Liver (tissue), 3 donors: ENCODE measurements around the gene PIGA.

Experiments
- ATF3 ChIP-seq: IDR thresholded peaks from 2 replicates; pipeline ENCODE4 v1.6.1; 2016; ENCODE audit warnings: antibody characterized with exemption
- EGR1 ChIP-seq, 2 donors: IDR thresholded peaks; 2 replicates each; pipeline ENCODE4 v1.6.1; 2016 to 2018; ENCODE audit warnings: antibody characterized with exemption in 2 of 2, low read depth in 2 of 2
- FOXA1 ChIP-seq: IDR thresholded peaks from 2 replicates; pipeline ENCODE4 v1.6.1; 2016; ENCODE audit warnings: antibody characterized with exemption
- GABPA ChIP-seq, 2 donors: IDR thresholded peaks in 1 of 2; conservative IDR thresholded peaks in 1 of 2; 2 replicates each; pipeline ENCODE4 v1.6.1; 2016; ENCODE audit warnings: antibody characterized with exemption in 2 of 2, mild to moderate bottlenecking in 1 of 2, moderate library complexity in 1 of 2
- HNF4A ChIP-seq, 2 donors: conservative IDR thresholded peaks; 2 replicates each; pipeline ENCODE4 v1.6.1; 2016; ENCODE audit warnings: antibody characterized with exemption in 2 of 2, mild to moderate bottlenecking in 2 of 2
- JUND ChIP-seq, 2 donors: IDR thresholded peaks; 2 replicates each; pipeline ENCODE4 v1.6.1; 2016; ENCODE audit warnings: antibody characterized with exemption in 2 of 2
- MAX ChIP-seq: IDR thresholded peaks from 2 replicates; pipeline ENCODE4 v1.6.1; 2016; ENCODE audit warnings: antibody characterized with exemption
- RAD21 ChIP-seq, 2 donors: IDR thresholded peaks; 2 replicates each; pipeline ENCODE4 v1.6.1; 2016; ENCODE audit warnings: antibody characterized with exemption in 2 of 2, mild to moderate bottlenecking in 2 of 2
- REST ChIP-seq: IDR thresholded peaks from 2 replicates; pipeline ENCODE4 v1.6.1; 2016; ENCODE audit warnings: antibody characterized with exemption, mild to moderate bottlenecking
- SP1 ChIP-seq: IDR thresholded peaks from 2 replicates; pipeline ENCODE4 v1.6.1; 2018; ENCODE audit warnings: antibody characterized with exemption, mild to moderate bottlenecking
- YY1 ChIP-seq: IDR thresholded peaks from 2 replicates; pipeline ENCODE4 v1.6.1; 2016; ENCODE audit warnings: antibody characterized with exemption, mild to moderate bottlenecking
- TF ChIP-seq, protein P1 (sequence below): fragments of 150-350 bp; IDR thresholded peaks from 2 replicates; pipeline ENCODE4 v1.5.1; 2017; ENCODE audit warnings: improper control_type of control experiment, low read depth, low read length; ENCODE audit not compliant: missing input control
- donor health status: healthy.
- donor health status: healthy.

DNA sequence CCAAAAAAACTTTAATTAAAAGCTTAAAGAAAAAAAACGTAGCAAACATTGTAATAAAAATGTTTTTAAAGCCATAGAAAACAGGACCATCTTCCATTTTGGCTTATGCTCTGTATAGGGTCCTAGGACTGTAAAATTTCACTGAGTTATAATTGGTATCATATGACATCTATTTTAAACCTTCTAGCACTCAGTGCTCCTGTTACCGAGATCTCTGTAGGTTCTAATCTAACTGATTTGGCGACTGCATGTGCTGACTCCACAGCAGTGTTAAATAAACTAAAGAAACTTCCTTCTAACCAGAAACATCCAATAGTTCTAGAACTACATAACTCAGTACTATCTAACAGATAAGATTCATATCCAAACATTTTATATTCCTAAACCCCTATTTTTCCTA is 19.8 kb downstream of the PIGA start, which contains the start of gene ASB11:
- no peak for TF ChIP-seq GABPA (IDR thresholded peaks at IDR 0.05 in 1 of 2, conservative IDR thresholded peaks at IDR 0.05 in 1 of 2)
- TF ChIP-seq, protein P1, sequence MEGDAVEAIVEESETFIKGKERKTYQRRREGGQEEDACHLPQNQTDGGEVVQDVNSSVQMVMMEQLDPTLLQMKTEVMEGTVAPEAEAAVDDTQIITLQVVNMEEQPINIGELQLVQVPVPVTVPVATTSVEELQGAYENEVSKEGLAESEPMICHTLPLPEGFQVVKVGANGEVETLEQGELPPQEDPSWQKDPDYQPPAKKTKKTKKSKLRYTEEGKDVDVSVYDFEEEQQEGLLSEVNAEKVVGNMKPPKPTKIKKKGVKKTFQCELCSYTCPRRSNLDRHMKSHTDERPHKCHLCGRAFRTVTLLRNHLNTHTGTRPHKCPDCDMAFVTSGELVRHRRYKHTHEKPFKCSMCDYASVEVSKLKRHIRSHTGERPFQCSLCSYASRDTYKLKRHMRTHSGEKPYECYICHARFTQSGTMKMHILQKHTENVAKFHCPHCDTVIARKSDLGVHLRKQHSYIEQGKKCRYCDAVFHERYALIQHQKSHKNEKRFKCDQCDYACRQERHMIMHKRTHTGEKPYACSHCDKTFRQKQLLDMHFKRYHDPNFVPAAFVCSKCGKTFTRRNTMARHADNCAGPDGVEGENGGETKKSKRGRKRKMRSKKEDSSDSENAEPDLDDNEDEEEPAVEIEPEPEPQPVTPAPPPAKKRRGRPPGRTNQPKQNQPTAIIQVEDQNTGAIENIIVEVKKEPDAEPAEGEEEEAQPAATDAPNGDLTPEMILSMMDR, result no peak
- no peak for TF ChIP-seq RAD21 (IDR thresholded peaks at IDR 0.05)
- no peak for TF ChIP-seq EGR1 (IDR thresholded peaks at IDR 0.05; ENCODE audit: low read depth in 2 of 2)
- no peak for TF ChIP-seq YY1
- no peak for TF ChIP-seq JUND (IDR thresholded peaks at IDR 0.05)
- no peak for TF ChIP-seq SP1
- no peak for TF ChIP-seq ATF3
- TF ChIP-seq REST, result no peak
- TF ChIP-seq HNF4A (conservative IDR thresholded peaks at IDR 0.05), result no peak
- no peak for TF ChIP-seq MAX
- no peak for TF ChIP-seq FOXA1
